ENCODE data around the gene USF1.
"Not testable (repeated sequence)": the region's sequence is repeated elsewhere in the genome, so short reads cannot be mapped to it uniquely, and the experiment has no call there.

The USF1 gene

GRCh38 chr1:161047436-161048420 is 2.0 kb upstream of the USF1 start:
- no peak overlapping the region for H3K4me3 Mint-ChIP-seq
- no peaks in the 10 kb centered on the region for H3K9me3 Mint-ChIP-seq
- peaks cover 66% of the 10 kb centered on the region for H3K36me3 Mint-ChIP-seq (ENCODE audit: low read depth)
- peaks cover 34% of the 10 kb centered on the region for H3K4me1 Mint-ChIP-seq (ENCODE audit: low read depth)
- peak overlapping the region; percentile 98 for H3K27ac Mint-ChIP-seq
- H3K27me3 Mint-ChIP-seq (ENCODE audit: low read depth) = no peaks in the 10 kb centered on the region

DNA sequence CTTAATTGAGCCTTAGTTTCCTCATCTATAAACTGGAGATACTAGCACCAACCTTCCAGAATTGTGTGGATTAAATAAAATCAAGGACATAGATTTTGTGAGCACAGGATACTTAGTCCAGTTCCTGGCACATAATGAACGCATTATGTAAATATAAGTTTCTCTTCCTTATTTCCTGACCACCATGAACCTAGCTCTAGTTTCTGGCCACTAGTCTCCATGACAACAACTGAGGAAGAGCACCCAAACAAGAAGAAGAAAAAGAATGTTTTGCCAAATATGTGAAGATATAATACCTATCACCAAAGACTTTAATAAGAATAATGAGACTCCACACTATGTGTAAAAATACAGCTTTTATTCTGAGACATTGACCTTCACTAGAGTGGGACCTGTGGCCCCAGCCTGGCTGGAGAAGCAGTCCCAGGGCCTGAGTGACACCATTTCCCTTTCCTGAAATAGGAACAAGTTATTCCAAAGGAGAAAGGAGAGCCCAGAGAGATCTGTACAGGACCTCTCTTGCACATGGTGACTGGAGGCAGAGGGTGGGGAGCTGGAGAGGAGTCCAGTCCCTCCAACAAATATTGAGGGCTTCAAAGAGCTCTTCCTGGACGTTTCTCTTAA is 940 bp upstream of the USF1 start:
- Mint-ChIP-seq H3K27ac (peak overlapping the region; percentile 98), H3K9me3 (no peaks in the 10 kb centered on the region), H3K4me1 (ENCODE audit: low read depth) (peaks cover 31% of the 10 kb centered on the region), H3K27me3 (ENCODE audit: low read depth) (no peaks in the 10 kb centered on the region), H3K4me3 (peak overlapping the region; percentile 84), H3K36me3 (ENCODE audit: low read depth) (peaks cover 64% of the 10 kb centered on the region)

GRCh38 chr1:161044908-161045735 is 655 bp downstream of the USF1 start:
- peaks cover 34% of the 10 kb centered on the region for H3K4me1 Mint-ChIP-seq (ENCODE audit: low read depth)
- peaks cover 64% of the 10 kb centered on the region for H3K36me3 Mint-ChIP-seq (ENCODE audit: low read depth)
- no peaks in the 10 kb centered on the region for H3K9me3 Mint-ChIP-seq
- peak overlapping the region; percentile 98 for H3K27ac Mint-ChIP-seq
- no peaks in the 10 kb centered on the region for H3K27me3 Mint-ChIP-seq (ENCODE audit: low read depth)
- peak overlapping the region; percentile 84 for H3K4me3 Mint-ChIP-seq

DNA sequence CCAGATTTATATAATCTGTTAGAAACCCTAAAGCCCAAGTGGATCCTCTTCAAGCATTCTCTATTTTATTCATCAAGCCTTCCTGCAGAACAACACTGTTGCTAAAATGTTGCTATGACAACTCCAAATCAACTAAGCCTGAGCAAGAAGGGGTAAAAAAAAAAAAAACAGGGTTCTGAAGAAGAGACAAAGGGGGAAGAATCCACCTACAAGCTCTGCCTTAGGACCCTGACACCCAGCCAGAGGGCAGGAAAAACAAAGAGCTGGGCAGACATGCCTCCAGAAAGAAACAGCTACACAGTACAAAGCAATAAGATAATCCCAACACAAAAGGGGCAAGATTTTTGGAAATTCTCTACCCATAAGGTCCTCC is 1.3 kb downstream of the USF1 start:
- Mint-ChIP-seq H3K36me3 (ENCODE audit: low read depth) (peaks cover 64% of the 10 kb centered on the region), H3K27me3 (ENCODE audit: low read depth) (no peaks in the 10 kb centered on the region), H3K9me3 (no peaks in the 10 kb centered on the region), H3K4me3 (peak overlapping the region; percentile 84), H3K27ac (peak overlapping the region; percentile 98), H3K4me1 (ENCODE audit: low read depth) (peaks cover 34% of the 10 kb centered on the region)

DNA sequence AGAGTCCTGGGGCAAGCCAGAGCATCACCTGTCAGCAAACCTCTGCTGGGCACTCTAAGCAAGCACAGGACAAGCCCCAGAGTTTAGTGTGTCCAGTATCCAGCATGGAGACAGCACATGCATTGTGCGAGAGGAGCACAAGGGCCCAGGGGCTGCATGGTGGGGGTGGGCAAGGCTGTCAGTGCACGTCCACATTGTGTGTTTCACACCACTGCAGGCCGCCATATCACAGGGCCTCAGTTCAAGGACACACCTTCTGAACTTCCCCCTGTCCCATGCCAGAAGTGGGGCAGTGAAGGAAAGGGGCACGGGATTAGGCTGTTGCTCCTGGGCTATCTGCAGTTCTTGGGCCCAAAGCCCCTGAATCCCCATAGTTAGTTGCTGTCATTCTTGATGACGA is 6.2 kb downstream of the USF1 start:
- peak overlapping the region; percentile 76 for H3K27ac Mint-ChIP-seq
- H3K27me3 Mint-ChIP-seq (ENCODE audit: low read depth) = no peaks in the 10 kb centered on the region

GRCh38 chr1:161039154-161039545 is 6.6 kb downstream of the USF1 start:
- H3K36me3 Mint-ChIP-seq (ENCODE audit: low read depth) = peaks cover 28% of the 10 kb centered on the region
- H3K9me3 Mint-ChIP-seq = no peaks in the 10 kb centered on the region
- peak overlapping the region; percentile 87 for H3K27ac Mint-ChIP-seq
- peak overlapping the region; percentile 87 for H3K4me3 Mint-ChIP-seq
- peaks cover 23% of the 10 kb centered on the region for H3K4me1 Mint-ChIP-seq (ENCODE audit: low read depth)
- no peaks in the 10 kb centered on the region for H3K27me3 Mint-ChIP-seq (ENCODE audit: low read depth)

More for the DNA sequence above, 6.2 kb downstream of the USF1 start:
- no peaks in the 10 kb centered on the region for H3K9me3 Mint-ChIP-seq
- peaks cover 32% of the 10 kb centered on the region for H3K36me3 Mint-ChIP-seq (ENCODE audit: low read depth)
- H3K4me3 Mint-ChIP-seq = peak overlapping the region; percentile 79
- peaks cover 27% of the 10 kb centered on the region for H3K4me1 Mint-ChIP-seq (ENCODE audit: low read depth)

DNA sequence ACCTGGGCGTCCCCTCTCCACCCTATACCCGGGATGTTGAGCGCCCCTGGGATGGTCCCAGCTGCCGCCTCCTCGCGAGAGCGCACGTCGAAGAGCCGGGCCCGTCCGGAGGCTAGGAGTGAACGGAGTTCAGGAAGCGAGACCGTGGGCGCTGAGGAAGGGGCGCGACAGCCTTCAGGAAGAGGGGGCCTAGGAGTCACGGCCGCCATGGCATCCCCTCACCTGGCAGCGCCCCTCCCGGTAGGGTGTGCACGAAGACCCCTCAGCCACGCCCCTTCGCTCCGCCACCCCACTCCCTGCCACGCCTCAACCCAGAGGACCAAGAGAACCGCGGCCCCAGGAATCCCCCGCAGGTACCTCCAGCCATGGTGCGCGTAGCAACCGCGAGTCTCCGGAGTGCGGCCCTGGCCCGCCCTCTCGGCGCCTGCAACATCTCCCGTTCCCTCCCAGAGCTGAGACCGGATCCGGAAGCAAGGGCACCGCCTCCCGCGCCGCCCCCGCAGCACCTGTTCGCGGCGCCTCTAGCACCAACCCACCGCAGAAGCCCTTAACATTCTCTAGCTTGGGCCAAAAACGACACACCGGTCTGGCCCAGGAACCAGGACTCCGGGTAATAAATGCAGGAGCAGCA is 7.1 kb downstream of the USF1 start, which contains the start of gene TSTD1:
Gene TSTD1 (minus strand): TSS at position 442 of the 631 bp plus-strand sequence. CDS start 75 bp downstream, at position 367.
- H3K27me3 Mint-ChIP-seq (ENCODE audit: low read depth) = no peaks in the 10 kb centered on the region
- H3K36me3 Mint-ChIP-seq (ENCODE audit: low read depth) = peaks cover 28% of the 10 kb centered on the region
- H3K4me1 Mint-ChIP-seq (ENCODE audit: low read depth) = peaks cover 21% of the 10 kb centered on the region
- peak within 1 kb of the TSS; percentile 87 for H3K4me3 Mint-ChIP-seq
- no peaks in the 10 kb centered on the region for H3K9me3 Mint-ChIP-seq
- peak within 1 kb of the TSS; percentile 87 for H3K27ac Mint-ChIP-seq

GRCh38 chr1:161037661-161038522 is 7.9 kb downstream of the USF1 start:
- Mint-ChIP-seq H3K9me3 (no peaks in the 10 kb centered on the region), H3K4me3 (peak overlapping the region; percentile 87), H3K27ac (peak overlapping the region; percentile 31), H3K27me3 (ENCODE audit: low read depth) (no peaks in the 10 kb centered on the region), H3K4me1 (ENCODE audit: low read depth) (peaks cover 21% of the 10 kb centered on the region), H3K36me3 (ENCODE audit: low read depth) (peaks cover 28% of the 10 kb centered on the region)

GRCh38 chr1:161033751-161034150 is 12.0 kb downstream of the USF1 start:
- Mint-ChIP-seq H3K9me3 (no peaks in the 10 kb centered on the region), H3K27me3 (ENCODE audit: low read depth) (no peaks in the 10 kb centered on the region), H3K4me1 (ENCODE audit: low read depth) (peaks cover 14% of the 10 kb centered on the region), H3K27ac (no peak overlapping the region), H3K4me3 (no peak overlapping the region), H3K36me3 (ENCODE audit: low read depth) (peaks cover 3% of the 10 kb centered on the region)

- no peak overlapping the region for H3K27ac Mint-ChIP-seq
- H3K27me3 Mint-ChIP-seq (ENCODE audit: low read depth) = no peaks in the 10 kb centered on the region
- H3K9me3 Mint-ChIP-seq = no peaks in the 10 kb centered on the region
- H3K36me3 Mint-ChIP-seq (ENCODE audit: low read depth) = peaks cover 3% of the 10 kb centered on the region
- no peak overlapping the region for H3K4me3 Mint-ChIP-seq
- peaks cover 8% of the 10 kb centered on the region for H3K4me1 Mint-ChIP-seq (ENCODE audit: low read depth)
These were observed 13.4 kb downstream of the USF1 start for GRCh38 chr1:161032409-161032808.

- Mint-ChIP-seq H3K27ac (no peak overlapping the region), H3K9me3 (peaks cover 4% of the 10 kb centered on the region), H3K4me1 (ENCODE audit: low read depth) (peaks cover 7% of the 10 kb centered on the region), H3K36me3 (ENCODE audit: low read depth) (peaks cover 5% of the 10 kb centered on the region), H3K4me3 (no peak overlapping the region), H3K27me3 (ENCODE audit: low read depth) (no peaks in the 10 kb centered on the region)
These were observed 13.9 kb downstream of the USF1 start for GRCh38 chr1:161031874-161032273.

DNA sequence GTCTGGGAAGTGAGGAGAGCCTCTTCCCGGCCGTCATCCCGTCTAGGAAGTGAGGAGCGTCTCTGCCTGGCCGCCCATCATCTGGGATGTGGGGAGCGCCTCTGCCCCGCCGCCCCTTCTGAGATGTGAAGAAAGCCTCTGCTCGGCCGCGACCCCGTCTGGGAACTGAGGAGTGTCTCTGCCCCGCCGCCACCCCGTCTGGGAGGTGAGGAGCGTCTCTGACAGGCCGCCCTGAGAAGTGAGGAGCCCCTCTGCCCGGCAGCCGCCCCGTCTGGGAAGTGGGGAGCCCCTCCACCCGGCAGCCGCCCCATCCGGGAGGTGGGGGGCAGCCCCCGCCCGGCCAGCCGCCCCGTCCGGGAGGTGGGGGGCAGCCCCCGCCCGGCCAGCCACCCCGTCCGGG is 16.3 kb downstream of the USF1 start:
- H3K4me3 Mint-ChIP-seq; H3K4me1 Mint-ChIP-seq (ENCODE audit: low read depth); H3K27ac Mint-ChIP-seq: not testable (repeated sequence)

GRCh38 chr1:161026954-161027353 is 18.8 kb downstream of the USF1 start:
- not testable (repeated sequence) for H3K4me1 Mint-ChIP-seq (ENCODE audit: low read depth); H3K4me3 Mint-ChIP-seq; H3K36me3 Mint-ChIP-seq (ENCODE audit: low read depth); H3K27ac Mint-ChIP-seq; H3K27me3 Mint-ChIP-seq (ENCODE audit: low read depth); H3K9me3 Mint-ChIP-seq

More for the DNA sequence above, 16.3 kb downstream of the USF1 start:
- H3K36me3 Mint-ChIP-seq (ENCODE audit: low read depth); H3K9me3 Mint-ChIP-seq; H3K27me3 Mint-ChIP-seq (ENCODE audit: low read depth): not testable (repeated sequence)
